HG02642 (cell line): ENCODE data around the gene KSR2.
"Not testable (repeated sequence)": the region's sequence is repeated elsewhere in the genome, so short reads cannot be mapped to it uniquely, and the experiment has no call there.

Experiments used
- ATAC-seq: cut with Tn5 transposase; IDR thresholded peaks from one replicate; pipeline ENCODE4 v1.9.1; 2021; ENCODE audit warnings: mild to moderate bottlenecking; ENCODE audit not compliant: unreplicated experiment, poor library complexity

The KSR2 gene

DNA sequence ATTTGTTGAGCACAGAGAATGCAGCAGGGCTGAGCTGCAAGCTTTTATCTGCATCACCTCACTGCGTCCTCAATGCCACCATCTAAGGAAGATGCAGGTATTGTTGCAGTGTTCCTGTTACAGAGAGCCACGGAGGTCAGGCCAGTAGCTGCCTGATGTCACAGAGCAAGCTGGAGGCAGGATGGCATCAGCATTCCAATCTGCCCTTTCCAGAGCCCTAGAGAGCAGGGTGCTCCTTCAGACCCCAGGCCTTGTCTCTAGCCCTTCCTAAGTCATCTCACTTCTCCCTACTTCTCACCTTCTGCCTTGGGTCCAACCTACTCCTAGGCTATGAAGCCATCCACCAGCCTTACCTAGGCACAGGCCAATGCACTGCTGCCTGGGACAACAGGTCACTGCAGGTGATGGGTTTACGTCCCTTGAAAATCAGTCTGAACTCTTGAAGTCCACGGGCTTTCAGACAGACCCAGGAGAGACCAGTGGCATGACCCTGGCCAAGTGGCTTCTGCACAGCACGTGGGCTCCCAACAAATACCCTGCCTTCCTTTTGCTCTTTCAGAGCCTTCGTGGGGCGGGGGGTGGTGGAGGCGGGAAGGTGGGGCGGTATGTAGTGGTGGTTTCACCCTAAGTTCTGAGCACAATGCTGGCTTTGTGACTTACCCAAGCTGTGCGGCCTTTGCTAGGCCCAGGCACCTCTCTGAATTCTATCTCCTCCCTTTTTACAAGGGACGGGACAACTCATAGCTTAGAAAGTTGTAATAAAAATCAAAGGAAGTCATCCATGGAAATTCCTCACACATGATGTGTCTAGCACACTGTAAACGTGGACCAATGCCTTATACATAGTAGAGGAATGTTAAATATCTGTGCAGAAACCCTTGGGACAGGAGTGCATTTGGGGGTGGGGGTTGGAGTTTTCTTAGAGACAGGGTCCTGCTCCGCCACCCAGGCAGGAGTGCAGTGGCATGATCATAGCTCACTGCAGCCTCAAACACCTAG lies 136.0 kb downstream of the KSR2 start:
- ATAC-seq, result no peak

GRCh38 chr12:117830471-117830870 lies 138.3 kb downstream of the KSR2 start:
- ATAC-seq, result no peak

- no peak for ATAC-seq
Observed at GRCh38 chr12:117829108-117829507, 139.7 kb downstream of the KSR2 start.

GRCh38 chr12:117827660-117828059 lies 141.1 kb downstream of the KSR2 start:
- no peak for ATAC-seq

- ATAC-seq, result no peak
Observed at GRCh38 chr12:117825827-117826226, 143.0 kb downstream of the KSR2 start.

DNA sequence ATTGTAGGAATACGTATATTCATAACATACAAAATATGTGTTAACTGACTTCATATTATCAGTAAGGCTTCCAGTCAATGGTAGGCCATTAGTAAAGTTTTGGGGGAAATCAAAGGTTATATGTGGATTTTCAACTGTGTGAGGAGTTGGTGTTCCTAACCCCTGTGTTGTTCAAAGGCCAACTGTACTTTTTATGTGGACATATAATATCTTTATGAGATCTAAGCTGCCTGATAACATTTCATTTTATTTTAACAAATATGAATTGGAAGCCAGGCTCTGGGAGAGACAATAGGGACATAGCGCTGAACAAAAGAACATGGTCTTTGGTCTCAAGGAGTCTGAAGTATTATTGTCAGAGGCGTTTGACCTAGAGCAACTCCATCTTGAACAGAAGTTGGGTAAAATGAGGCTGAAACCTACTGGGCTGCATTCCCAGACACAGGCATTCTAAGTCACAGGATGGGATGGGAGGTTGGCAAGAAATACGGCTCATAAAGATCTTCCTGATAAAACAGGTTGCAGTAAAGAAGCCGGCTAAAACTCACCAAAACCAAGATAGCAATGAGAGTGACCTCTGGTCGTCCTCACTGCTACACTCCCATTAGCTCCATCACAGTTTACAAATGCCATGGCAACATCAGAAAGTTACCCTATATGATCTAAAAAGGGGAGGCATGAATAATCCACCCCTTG lies 147.2 kb downstream of the KSR2 start:
- ATAC-seq, result no peak

GRCh38 chr12:117820216-117820907 lies 148.4 kb downstream of the KSR2 start:
- no peak for ATAC-seq

DNA sequence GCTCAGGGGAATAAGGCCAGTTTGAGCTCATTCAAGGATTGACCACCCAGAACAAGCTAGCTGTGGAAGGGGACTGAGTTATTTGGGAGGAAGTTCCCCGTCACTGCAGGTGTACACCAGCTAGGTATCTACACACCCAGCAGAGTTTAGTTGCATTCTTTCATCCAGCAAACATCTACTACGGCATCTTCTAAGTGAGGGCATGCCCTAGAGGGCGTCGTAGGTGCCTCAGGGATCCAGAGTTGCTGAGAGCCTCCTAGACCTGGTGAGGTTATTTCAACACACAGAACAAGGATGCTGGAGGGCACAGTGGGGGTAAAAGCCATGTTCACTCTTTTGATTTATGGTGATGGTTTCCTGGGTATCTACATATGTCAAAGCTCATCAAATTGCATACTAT lies 149.6 kb downstream of the KSR2 start:
- no peak for ATAC-seq

DNA sequence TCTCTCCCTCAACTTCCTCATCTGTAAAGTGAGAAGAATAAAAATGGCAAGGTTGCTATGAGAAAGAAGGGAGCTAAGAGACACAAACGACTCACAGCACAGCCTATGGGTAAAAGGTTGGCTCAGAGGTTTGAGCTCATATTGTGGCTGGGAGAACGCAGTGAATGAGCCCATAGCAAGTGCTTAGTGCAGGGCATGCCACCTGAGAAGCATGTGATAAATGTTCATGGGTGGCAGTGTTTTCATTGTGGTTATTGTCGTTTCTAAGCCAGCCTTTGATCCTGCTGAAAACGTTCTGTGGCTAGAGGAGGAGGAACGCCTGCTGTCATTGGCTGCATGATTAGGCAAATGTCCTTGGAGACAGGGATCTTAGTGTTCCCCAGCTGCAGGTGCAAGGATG lies 150.4 kb downstream of the KSR2 start:
- no peak for ATAC-seq

GRCh38 chr12:117809509-117809908 lies 159.3 kb downstream of the KSR2 start:
- no peak for ATAC-seq

DNA sequence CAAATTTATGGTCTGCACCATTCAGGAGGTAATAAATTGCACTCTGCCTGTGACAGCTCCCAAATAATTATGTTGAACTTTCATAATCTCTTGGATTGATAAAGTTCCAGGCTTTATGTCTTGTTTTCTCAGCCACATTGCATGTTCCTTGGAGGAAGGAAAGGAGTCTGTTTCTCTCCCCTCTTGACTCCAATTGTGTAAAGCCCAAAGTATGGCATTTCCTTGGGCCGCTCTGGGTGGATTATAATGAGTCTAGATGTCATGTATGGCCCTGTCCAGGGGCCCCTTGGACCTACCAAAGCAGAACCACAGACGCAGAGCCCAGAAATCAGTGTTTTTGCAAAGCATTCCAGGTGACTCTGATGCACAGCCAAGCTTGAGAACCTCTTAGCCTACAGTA lies 160.8 kb downstream of the KSR2 start:
- ATAC-seq, result no peak

- ATAC-seq, result no peak
Observed at GRCh38 chr12:117807355-117807754, 161.4 kb downstream of the KSR2 start.

DNA sequence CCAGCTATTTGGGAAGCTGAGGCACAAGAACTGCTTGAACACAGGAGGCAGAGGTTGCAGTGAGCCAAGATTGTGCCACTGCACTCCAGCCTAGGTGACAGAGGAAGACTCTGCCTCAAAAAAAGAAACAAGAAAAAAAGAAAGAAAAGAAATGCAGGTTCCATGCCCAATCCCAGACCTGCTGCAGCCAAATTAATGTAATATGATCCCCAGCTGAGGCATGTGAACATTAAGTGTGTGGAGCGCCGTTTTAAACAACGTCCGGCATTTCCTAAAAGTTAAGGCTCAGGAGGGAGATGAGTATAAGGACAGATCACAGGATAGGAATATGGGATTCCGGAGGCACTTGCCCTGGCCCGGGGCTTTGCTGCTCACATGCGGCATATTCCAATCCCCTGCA lies 162.9 kb downstream of the KSR2 start:
- ATAC-seq, result no peak

GRCh38 chr12:117803001-117803400 lies 165.8 kb downstream of the KSR2 start:
- no peak for ATAC-seq

- ATAC-seq, result not testable (repeated sequence)
Observed at GRCh38 chr12:117800711-117801110, 168.1 kb downstream of the KSR2 start.

- no peak for ATAC-seq
Observed at GRCh38 chr12:117797202-117797601, 171.6 kb downstream of the KSR2 start.

DNA sequence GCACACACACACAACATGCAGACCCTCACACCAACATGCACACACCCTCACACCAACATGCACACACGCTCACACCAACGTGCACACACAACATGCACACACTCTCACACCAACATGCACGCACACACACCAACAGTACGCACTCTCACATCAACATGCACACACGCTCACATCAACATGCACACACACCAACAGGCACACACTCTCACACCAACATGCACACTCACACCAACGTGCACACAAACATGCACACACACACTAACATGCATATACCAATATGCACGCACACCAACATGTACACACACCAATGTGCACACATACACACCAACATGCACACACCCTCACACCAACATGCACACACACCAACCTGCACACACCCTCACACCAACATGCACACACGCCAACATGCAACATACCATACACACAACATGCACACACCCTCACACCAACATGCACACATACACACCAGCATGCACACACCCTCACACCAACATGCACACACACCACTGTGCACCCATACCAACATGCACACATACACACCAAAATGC lies 175.8 kb downstream of the KSR2 start:
- no peak for ATAC-seq

DNA sequence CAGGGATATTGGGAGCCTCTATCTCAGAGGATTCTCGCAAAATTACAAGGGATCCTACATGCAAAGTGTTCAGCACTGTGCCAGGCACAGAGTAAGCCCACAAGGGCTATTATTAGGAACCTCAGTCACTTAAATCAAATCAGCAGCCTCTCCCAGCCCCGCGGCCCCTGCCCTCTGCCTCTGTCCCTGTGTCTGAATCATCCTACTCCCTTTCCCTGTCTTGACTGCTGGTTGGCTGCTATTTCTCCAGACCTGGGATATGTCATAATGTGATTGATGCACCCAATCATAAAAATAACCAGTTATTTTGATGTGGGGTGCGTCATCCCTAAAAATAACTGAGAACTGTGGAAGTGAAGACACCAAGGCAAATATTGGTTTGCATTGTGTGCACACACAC lies 176.3 kb downstream of the KSR2 start:
- ATAC-seq, result no peak

GRCh38 chr12:117790948-117791347 lies 177.8 kb downstream of the KSR2 start:
- ATAC-seq, result no peak

- ATAC-seq, result no peak
Observed at GRCh38 chr12:117790198-117790597, 178.6 kb downstream of the KSR2 start.
